IMR-90 (cell line): ENCODE results near the gene MPP1. TPM values are rescaled to one million over a fixed set of nuclear protein-coding genes. Genes with fewer than 3 reads are reported as not detected.

ENCODE experiments used
- CTCF ChIP-seq: conservative IDR thresholded peaks from 2 replicates; pipeline ENCODE4 v1.5.1; 2012; ENCODE audit warnings: mild to moderate bottlenecking, low read depth, low read length, improper control_type of control experiment
- polyA plus RNA-seq, 3 experiments: library from polyadenylated mRNA; depleted of rRNA; stranded (reverse); fragments of >200 nt; gene quantifications; 2 replicates each; pipeline ENCODE4 v1.2.3, GENCODE V29; 2012; ENCODE audit warnings: low replicate concordance in 1 of 3
- total RNA-seq: library from RNA; depleted of rRNA; stranded (reverse); fragments of >200 nt; gene quantifications from 2 replicates; pipeline ENCODE4 v1.2.3, GENCODE V29; 2012

Gene MPP1
- total and polyA plus RNA-seq, 2 of the 4 experiments (the other 2 are of a cell fraction) = 35.2 to 43.0 TPM

- peak; percentile 7; the same call in 1 of the 2 replicates for TF ChIP-seq CTCF
Measured at GRCh38 chrX:154762537-154763296, 42.6 kb downstream of the MPP1 start, which contains the start of gene DKC1 (continued).
